Panc1 (cell line): Measurements from ENCODE around the gene GSTK1. TPM values are rescaled to one million over a fixed set of nuclear protein-coding genes. Genes with fewer than 3 reads are reported as not detected.

Source experiments
- ATAC-seq: fragments of 200-7000 bp; cut with Tn5 transposase; 2 replicates; pipeline ENCODE4 v1.9.1; 2020; ENCODE audit warnings: mild to moderate bottlenecking, moderate library complexity
- BruUV-seq: library from RNA; stranded (reverse); fragments of 400-500 nt; replicated peaks from 2 replicates; lab custom pipeline; 2021; lab: Mats Ljungman, UMichigan
- CTCF ChIA-PET: fragments of 300-600 bp; sonication (Branson Sonifier 250); formaldehyde crosslinking; loops from one replicate; lab custom pipeline; 2022; ENCODE audit warnings: antibody characterized with exemption; lab: Charles Lee
- POLR2A ChIA-PET: fragments of 300-600 bp; sonication (Branson Sonifier 250); formaldehyde crosslinking; loops from one replicate; lab custom pipeline; 2022; ENCODE audit warnings: antibody characterized with exemption; lab: Charles Lee
- DNase-seq: peaks from one replicate; pipeline ENCODE4 v3.0.0-alpha.2; 2010; ENCODE audit warnings: low read depth, low spot score
- H3K27ac ChIP-seq: 2 replicates; pipeline ENCODE4 v1.5.1; 2011; ENCODE audit warnings: mild to moderate bottlenecking, low read length, inconsistent platforms
- H3K27me3 ChIP-seq: fragments of 200-500 bp; sonication (Bioruptor generic); 2 replicates; pipeline ENCODE4 v1.6.0; 2014; ENCODE audit warnings: low read length, inconsistent platforms; ENCODE audit not compliant: control insufficient read depth, insufficient read depth
- H3K36me3 ChIP-seq: fragments of 200-500 bp; sonication (Bioruptor generic); 2 replicates; pipeline ENCODE4 v1.5.1; 2014; ENCODE audit warnings: inconsistent platforms, mild to moderate bottlenecking, low read length, moderate library complexity; ENCODE audit not compliant: control insufficient read depth, insufficient read depth
- H3K4me1 ChIP-seq: 2 replicates; pipeline ENCODE4 v1.5.1; 2011; ENCODE audit warnings: inconsistent platforms, mild to moderate bottlenecking, low read length, moderate library complexity; ENCODE audit not compliant: control insufficient read depth, insufficient read depth
- H3K4me3 ChIP-seq, 2 experiments: 2 replicates each; pipeline ENCODE4 v1.5.1; 2011 to 2012; ENCODE audit warnings: low read depth in 2 of 2, low read length in 2 of 2, mild to moderate bottlenecking in 2 of 2, inconsistent platforms in 1 of 2, moderate library complexity in 1 of 2
- H3K9me3 ChIP-seq: fragments of 200-500 bp; sonication (Bioruptor generic); 2 replicates; pipeline ENCODE4 v1.5.1; 2014; ENCODE audit warnings: low read depth, mild to moderate bottlenecking, inconsistent platforms, low read length, moderate library complexity; ENCODE audit not compliant: control insufficient read depth, insufficient read depth
- POLR2AphosphoS5 ChIP-seq: IDR thresholded peaks from 2 replicates; pipeline ENCODE4 v1.6.1; 2012; ENCODE audit warnings: mild to moderate bottlenecking, low read depth, low read length, moderate library complexity
- SIN3A ChIP-seq: IDR thresholded peaks from 2 replicates; pipeline ENCODE4 v1.6.1; 2012; ENCODE audit warnings: low read depth, mild to moderate bottlenecking, low read length, moderate library complexity, borderline replicate concordance; ENCODE audit not compliant: insufficient read depth
- TCF7L2 ChIP-seq: IDR thresholded peaks from 2 replicates; pipeline ENCODE4 v1.6.1; 2011; ENCODE audit warnings: mild to moderate bottlenecking, low read depth, low read length, inconsistent platforms
- in situ Hi-C: cut with HindIII; loops from 2 replicates; pipeline ENCODE4 v1.10.0; 2016; ENCODE audit warnings: low sequenced_read_pairs, low pct_unique_long_range_greater_than_20kb
- intact Hi-C: fragments of 100-400 bp; cut with micrococcal nuclease; formaldehyde crosslinking; loops from one replicate; pipeline ENCODE4 v1.10.0; 2022; ENCODE audit not compliant: unreplicated experiment
- total RNA-seq: library from RNA; stranded (reverse); gene quantifications from one replicate; pipeline ENCODE4 v1.2.1, GENCODE V29; 2021; ENCODE audit not compliant: unreplicated experiment
- TF ChIP-seq, protein P1 (sequence below): fragments of 450-650 bp; IDR thresholded peaks from 2 replicates; pipeline ENCODE4 v1.5.1; 2017; ENCODE audit warnings: mild to moderate bottlenecking
- TF ChIP-seq, protein P2 (sequence below), 2 experiments: IDR thresholded peaks; 2 replicates each; pipeline ENCODE4 v1.6.1; 2011 to 2012; ENCODE audit warnings: low read depth in 2 of 2, control low read depth in 1 of 2, low read length in 1 of 2, mild to moderate bottlenecking in 1 of 2, moderate library complexity in 1 of 2; ENCODE audit not compliant: insufficient read depth in 1 of 2

The GSTK1 gene
- total RNA-seq, 1 experiment from 2014 or later: 100 TPM

DNA sequence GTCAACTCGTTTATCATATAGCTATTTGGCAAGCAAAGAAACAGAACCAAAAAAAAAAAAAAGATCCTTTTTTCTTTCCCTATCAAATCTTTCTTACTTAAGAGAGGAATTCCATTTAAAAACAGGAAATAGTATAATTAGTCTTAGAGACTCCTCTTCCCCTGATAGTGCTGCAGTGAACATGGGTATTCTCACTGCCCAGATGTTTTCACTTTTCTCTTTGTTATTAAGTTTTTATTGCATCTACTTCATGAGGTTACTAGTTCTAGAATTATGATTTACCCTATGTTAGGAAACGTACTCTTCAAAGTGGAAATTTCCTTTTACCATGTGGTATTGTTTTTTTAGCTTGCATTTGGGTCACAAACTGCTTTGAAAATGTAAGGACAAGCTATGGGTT is 33.4 kb downstream of the GSTK1 start:
- H3K27ac ChIP-seq: no peak overlapping the region
- TSS peak; percentile 11 for BruUV-seq
- no peaks in the 10 kb centered on the region for H3K4me1 ChIP-seq
- TF ChIP-seq, protein P1, sequence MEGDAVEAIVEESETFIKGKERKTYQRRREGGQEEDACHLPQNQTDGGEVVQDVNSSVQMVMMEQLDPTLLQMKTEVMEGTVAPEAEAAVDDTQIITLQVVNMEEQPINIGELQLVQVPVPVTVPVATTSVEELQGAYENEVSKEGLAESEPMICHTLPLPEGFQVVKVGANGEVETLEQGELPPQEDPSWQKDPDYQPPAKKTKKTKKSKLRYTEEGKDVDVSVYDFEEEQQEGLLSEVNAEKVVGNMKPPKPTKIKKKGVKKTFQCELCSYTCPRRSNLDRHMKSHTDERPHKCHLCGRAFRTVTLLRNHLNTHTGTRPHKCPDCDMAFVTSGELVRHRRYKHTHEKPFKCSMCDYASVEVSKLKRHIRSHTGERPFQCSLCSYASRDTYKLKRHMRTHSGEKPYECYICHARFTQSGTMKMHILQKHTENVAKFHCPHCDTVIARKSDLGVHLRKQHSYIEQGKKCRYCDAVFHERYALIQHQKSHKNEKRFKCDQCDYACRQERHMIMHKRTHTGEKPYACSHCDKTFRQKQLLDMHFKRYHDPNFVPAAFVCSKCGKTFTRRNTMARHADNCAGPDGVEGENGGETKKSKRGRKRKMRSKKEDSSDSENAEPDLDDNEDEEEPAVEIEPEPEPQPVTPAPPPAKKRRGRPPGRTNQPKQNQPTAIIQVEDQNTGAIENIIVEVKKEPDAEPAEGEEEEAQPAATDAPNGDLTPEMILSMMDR: no peak
- TF ChIP-seq, protein P2, sequence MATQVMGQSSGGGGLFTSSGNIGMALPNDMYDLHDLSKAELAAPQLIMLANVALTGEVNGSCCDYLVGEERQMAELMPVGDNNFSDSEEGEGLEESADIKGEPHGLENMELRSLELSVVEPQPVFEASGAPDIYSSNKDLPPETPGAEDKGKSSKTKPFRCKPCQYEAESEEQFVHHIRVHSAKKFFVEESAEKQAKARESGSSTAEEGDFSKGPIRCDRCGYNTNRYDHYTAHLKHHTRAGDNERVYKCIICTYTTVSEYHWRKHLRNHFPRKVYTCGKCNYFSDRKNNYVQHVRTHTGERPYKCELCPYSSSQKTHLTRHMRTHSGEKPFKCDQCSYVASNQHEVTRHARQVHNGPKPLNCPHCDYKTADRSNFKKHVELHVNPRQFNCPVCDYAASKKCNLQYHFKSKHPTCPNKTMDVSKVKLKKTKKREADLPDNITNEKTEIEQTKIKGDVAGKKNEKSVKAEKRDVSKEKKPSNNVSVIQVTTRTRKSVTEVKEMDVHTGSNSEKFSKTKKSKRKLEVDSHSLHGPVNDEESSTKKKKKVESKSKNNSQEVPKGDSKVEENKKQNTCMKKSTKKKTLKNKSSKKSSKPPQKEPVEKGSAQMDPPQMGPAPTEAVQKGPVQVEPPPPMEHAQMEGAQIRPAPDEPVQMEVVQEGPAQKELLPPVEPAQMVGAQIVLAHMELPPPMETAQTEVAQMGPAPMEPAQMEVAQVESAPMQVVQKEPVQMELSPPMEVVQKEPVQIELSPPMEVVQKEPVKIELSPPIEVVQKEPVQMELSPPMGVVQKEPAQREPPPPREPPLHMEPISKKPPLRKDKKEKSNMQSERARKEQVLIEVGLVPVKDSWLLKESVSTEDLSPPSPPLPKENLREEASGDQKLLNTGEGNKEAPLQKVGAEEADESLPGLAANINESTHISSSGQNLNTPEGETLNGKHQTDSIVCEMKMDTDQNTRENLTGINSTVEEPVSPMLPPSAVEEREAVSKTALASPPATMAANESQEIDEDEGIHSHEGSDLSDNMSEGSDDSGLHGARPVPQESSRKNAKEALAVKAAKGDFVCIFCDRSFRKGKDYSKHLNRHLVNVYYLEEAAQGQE (IDR thresholded peaks at IDR 0.05; ENCODE audit: insufficient read depth in 1 of 2, low read depth in 2 of 2, low read length in 1 of 2): no peak
- TF ChIP-seq POLR2AphosphoS5 (no peak), TCF7L2 (no peak), SIN3A (no peak)
- peaks cover 50% of the 10 kb centered on the region for H3K36me3 ChIP-seq
- ChIA-PET CTCF (no interaction called here), POLR2A (no interaction called here)
- H3K9me3 ChIP-seq: no peaks in the 10 kb centered on the region
- intact Hi-C loops: no loop called here
- DNase-seq (no peak), ATAC-seq (no peak)
- H3K4me3 ChIP-seq: no peak overlapping the region
- in situ Hi-C loops: no loop called here
- H3K27me3 ChIP-seq: no peaks in the 10 kb centered on the region

DNA sequence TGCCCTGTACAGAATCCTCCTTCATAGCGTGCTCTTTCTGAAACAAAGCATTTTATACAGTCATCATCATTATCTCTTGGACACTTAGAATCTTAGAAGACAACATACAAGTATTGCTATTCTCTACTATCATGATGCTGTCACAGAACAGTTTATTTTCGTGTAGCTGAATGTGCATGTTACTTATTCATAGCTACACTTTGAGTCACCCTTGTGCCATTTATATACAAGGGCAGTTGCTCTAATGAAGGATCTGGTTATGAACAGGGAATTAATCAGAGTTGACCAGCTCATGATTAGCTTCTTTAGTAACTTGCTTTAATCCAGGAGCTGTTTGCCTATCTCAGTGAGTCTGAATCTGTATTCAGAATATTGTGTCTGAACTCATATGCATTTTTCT is 36.1 kb downstream of the GSTK1 start:
- intact Hi-C loops: no loop called here
- Histone ChIP-seq H3K36me3 (peaks cover 55% of the 10 kb centered on the region), H3K9me3 (no peaks in the 10 kb centered on the region), H3K27ac (no peak overlapping the region), H3K27me3 (no peaks in the 10 kb centered on the region), H3K4me3 (no peak overlapping the region), H3K4me1 (no peaks in the 10 kb centered on the region)
- ATAC-seq: no peak
- ChIA-PET POLR2A (interaction anchor here (0.6 kb wide), 1 partner anchor 11 kb away, joined by 10 read pairs; the partner anchor contains the start of gene CASP2), CTCF (interaction anchor here (1.0 kb wide), 1 partner anchor 59 kb away, joined by 3 read pairs; no protein-coding TSS in a partner anchor)
- BruUV-seq: no TSS peak
- DNase-seq: no peak
- in situ Hi-C loops: no loop called here
- TF ChIP-seq, protein P2 (IDR thresholded peaks at IDR 0.05; ENCODE audit: insufficient read depth in 1 of 2, low read depth in 2 of 2, low read length in 1 of 2): no peak
- no peak for TF ChIP-seq TCF7L2
- no peak for TF ChIP-seq POLR2AphosphoS5
- TF ChIP-seq, protein P1: no peak
- no peak for TF ChIP-seq SIN3A
